Activated T-helper 1 cell treated with anti-CD3 and anti-CD28 coated beads, Interleukin-12 subunit alpha, Interleukin-12 subunit beta, Interleukin-2, Interleukin-4 antibody, amounts not matched to agents 30 ng/mL and 10 ng/mL and 1 ng/mL, durations not matched to agents 14 hours and 24 hours and 36 hours (primary cell): ENCODE results near the gene TNFRSF8. TPM values are rescaled to one million over a fixed set of nuclear protein-coding genes. Genes with fewer than 3 reads are reported as not detected.

Experiments
- DNase-seq: peaks from one replicate; pipeline ENCODE4 v3.0.0; 2021; ENCODE audit warnings: low spot score
- H3K27ac Mint-ChIP-seq: one replicate; pipeline ENCODE4 v1.8.0; 2021; ENCODE audit warnings: mild to moderate bottlenecking, mixed read lengths
- H3K27me3 Mint-ChIP-seq: one replicate; pipeline ENCODE4 v1.8.0; 2022; ENCODE audit warnings: mild to moderate bottlenecking, moderate library complexity, mixed read lengths; ENCODE audit not compliant: insufficient read depth
- H3K36me3 Mint-ChIP-seq: one replicate; pipeline ENCODE4 v1.8.0; 2021; ENCODE audit warnings: low read depth, mixed read lengths
- H3K4me1 Mint-ChIP-seq: one replicate; pipeline ENCODE4 v1.8.0; 2021; ENCODE audit warnings: low read depth, mixed read lengths
- H3K4me3 Mint-ChIP-seq: one replicate; pipeline ENCODE4 v1.8.0; 2021; ENCODE audit warnings: mild to moderate bottlenecking, moderate library complexity, mixed read lengths
- H3K9me3 Mint-ChIP-seq: one replicate; pipeline ENCODE4 v1.8.0; 2021; ENCODE audit warnings: mixed read lengths
- intact Hi-C: fragments of 100-400 bp; cut with micrococcal nuclease; formaldehyde crosslinking; loops from one replicate; pipeline ENCODE4 v1.15.1; 2024
- total RNA-seq: library from RNA; stranded (reverse); gene quantifications from 2 replicates; pipeline ENCODE4 v1.2.3, GENCODE V29; 2022

The TNFRSF8 gene
- total RNA-seq, 1 donor from 2014 or later, result 27.9 TPM

DNA sequence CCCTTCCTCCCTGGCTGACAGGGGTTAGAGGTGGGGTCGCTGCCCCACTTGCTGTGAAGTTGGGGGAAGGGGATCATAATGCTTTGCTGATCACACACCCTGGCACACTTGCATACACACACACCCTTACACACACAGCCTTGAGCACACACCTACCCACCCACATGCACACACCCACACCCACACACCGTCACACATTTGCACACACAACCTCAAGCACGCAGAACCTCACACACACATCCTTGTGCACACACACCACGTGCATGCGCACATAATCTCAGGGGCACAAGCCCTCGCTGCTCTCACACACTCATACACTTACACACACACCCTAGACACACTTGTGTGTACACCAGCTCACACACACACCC lies 16.4 kb upstream of the TNFRSF8 start:
- Mint-ChIP-seq H3K27me3 (no peaks in the 10 kb centered on the region), H3K4me3 (no peak overlapping the region), H3K9me3 (no peaks in the 10 kb centered on the region), H3K27ac (no peak overlapping the region), H3K4me1 (peaks cover 12% of the 10 kb centered on the region), H3K36me3 (no peaks in the 10 kb centered on the region)
- intact Hi-C loops, result loop anchor here (1.0 to 10.0 kb wide), 11 partner anchors 8 to 662 kb away; partner anchors contain the start of gene MIIP
- no peak for DNase-seq

DNA sequence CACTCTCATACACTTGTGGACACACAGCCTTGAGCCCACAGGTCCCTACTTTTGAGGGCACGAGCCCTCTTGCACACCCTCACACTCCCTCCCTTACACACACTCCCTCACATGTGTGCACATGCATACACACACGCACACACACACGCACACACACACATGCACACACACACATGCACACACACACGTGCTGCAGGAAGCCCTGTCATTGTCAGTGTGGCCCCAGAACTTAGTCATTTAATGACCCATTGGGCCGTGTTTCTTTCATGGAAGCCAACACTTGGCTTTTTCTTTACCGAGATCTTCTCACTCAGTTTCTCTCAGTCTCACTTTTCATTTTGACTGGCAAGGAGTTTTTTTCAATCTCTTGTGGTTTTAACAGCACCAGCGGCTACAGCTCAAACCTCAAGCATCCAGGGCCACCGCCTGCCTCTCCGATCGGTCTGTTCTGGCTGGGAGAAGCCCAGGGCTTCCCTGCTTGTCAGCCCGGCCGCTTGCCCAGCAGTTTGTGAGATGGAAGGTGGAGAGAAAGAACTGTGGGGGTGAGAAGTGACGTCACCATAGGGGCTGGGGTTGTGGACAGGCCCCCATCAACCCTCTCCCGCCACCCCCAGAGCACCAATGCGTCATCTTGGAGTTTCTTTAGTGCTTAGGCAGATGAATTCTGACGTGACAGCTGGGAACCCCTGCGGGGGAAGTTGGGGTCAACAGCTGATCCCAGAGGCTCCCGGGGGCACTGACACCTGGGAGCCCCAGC lies 15.8 kb upstream of the TNFRSF8 start:
- intact Hi-C loops, result loop anchor here (1.0 to 10.0 kb wide), 11 partner anchors 9 to 662 kb away; partner anchors contain the start of gene MIIP
- no peaks in the 10 kb centered on the region for H3K27me3 Mint-ChIP-seq
- no peaks in the 10 kb centered on the region for H3K9me3 Mint-ChIP-seq
- DNase-seq, result peak; percentile 71
- H3K4me3 Mint-ChIP-seq, result no peak overlapping the region
- H3K36me3 Mint-ChIP-seq, result no peaks in the 10 kb centered on the region
- no peak overlapping the region for H3K27ac Mint-ChIP-seq
- peaks cover 18% of the 10 kb centered on the region for H3K4me1 Mint-ChIP-seq

DNA sequence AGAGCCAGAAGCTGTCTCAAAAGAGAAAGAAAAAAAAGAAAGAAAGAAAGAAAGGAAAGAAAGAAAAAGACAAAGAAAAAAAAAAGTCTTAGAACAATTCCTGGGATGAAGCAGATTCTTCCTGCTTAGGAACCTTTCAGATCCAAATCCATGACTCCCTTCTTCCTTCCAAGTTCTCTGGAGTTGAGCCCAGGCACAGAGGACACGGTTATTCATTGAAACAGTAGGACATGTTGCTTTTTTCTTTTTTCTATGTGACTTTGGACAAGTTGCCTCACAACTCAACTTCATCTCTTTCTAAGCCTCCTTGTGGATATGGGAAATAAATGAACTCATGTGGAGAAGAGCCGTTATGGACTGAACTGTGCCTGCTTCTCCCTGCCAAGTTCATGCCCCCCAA lies 14.7 kb upstream of the TNFRSF8 start:
- intact Hi-C loops, result loop anchor here (5.0 to 10.0 kb wide), 3 partner anchors 114 to 664 kb away; no protein-coding TSS in a partner anchor
- no peak overlapping the region for H3K4me3 Mint-ChIP-seq
- H3K9me3 Mint-ChIP-seq, result no peaks in the 10 kb centered on the region
- H3K4me1 Mint-ChIP-seq, result peaks cover 25% of the 10 kb centered on the region
- H3K36me3 Mint-ChIP-seq, result no peaks in the 10 kb centered on the region
- H3K27ac Mint-ChIP-seq, result no peak overlapping the region
- DNase-seq, result no peak
- H3K27me3 Mint-ChIP-seq, result no peaks in the 10 kb centered on the region

DNA sequence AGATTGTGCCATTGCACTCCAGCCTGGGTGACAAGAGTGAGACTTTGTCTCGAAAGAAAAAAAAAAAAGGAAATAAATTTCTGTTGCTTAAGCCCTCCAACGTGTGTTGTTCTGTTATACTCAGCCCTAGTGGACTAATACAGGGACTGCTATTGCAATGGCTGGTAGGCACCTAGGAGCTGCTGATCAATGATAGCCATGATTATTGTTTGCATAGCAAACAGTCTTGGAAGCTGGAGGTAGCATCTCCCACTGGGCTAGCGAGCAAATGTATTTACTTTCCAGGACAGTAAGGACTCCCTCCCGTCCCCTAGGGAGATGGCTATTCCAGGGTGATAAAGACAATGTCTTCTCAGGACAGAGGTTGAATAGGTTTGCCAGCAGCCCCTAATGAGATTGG lies 13.5 kb upstream of the TNFRSF8 start:
- intact Hi-C loops, result loop anchor here (5.0 to 10.0 kb wide), 3 partner anchors 113 to 665 kb away; no protein-coding TSS in a partner anchor
- no peaks in the 10 kb centered on the region for H3K9me3 Mint-ChIP-seq
- no peak overlapping the region for H3K27ac Mint-ChIP-seq
- no peak for DNase-seq
- H3K4me1 Mint-ChIP-seq, result peaks cover 30% of the 10 kb centered on the region
- H3K27me3 Mint-ChIP-seq, result no peaks in the 10 kb centered on the region
- no peak overlapping the region for H3K4me3 Mint-ChIP-seq
- no peaks in the 10 kb centered on the region for H3K36me3 Mint-ChIP-seq

DNA sequence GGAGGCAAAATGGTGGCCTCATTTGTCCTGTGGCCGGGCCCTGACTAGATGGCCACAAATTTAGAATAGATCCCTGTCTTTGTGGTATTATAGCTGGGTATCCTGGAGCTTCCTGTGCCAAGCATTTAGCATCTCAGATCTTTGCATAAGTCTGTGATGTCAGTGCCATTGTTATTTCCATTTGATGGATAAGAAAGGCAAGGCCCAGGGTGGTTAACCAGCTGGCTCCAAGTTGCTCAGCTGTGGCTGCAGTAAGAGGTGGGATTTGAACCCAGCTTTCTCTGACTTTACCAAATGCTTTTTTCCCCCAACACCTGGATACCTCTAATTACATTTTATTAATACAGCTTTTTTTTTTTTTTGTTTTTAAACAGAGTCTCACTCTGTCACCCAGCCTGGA lies 11.7 kb upstream of the TNFRSF8 start:
- intact Hi-C loops, result no loop called here
- H3K4me1 Mint-ChIP-seq, result peaks cover 40% of the 10 kb centered on the region
- no peaks in the 10 kb centered on the region for H3K9me3 Mint-ChIP-seq
- no peaks in the 10 kb centered on the region for H3K27me3 Mint-ChIP-seq
- no peak overlapping the region for H3K27ac Mint-ChIP-seq
- peaks cover under 1% of the 10 kb centered on the region for H3K36me3 Mint-ChIP-seq
- no peak for DNase-seq
- no peak overlapping the region for H3K4me3 Mint-ChIP-seq

DNA sequence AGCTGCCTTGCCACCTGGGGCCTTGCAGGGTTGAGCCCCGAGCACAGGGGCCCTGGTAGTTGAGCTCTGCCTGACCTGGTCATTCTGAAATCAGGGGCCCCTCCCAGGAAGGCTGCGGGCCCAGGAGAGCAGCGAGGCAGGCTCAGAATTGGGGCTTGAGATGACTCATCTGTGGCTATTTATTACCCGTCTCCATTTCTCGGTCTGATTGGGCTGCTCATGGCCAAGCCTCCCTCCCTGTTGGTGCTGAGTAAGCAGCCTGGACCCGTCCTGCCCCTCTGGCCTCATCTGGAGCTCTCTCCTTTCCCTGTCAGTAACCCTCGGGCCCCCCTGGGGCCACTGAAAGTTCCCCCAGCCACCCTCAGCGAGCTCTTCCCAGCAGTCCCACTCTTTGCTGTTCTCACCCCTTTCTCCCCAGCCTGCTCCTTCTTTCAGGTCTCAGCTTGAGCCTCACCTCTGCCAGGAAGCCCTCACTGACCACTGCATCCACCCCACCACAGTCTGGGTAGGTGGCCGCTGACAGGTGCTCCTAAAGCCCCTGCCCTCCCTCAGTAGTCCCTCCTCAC lies 11.0 kb upstream of the TNFRSF8 start:
- Mint-ChIP-seq H3K4me3 (no peak overlapping the region), H3K4me1 (peaks cover 48% of the 10 kb centered on the region), H3K9me3 (no peaks in the 10 kb centered on the region), H3K36me3 (peaks cover 1% of the 10 kb centered on the region), H3K27ac (no peak overlapping the region), H3K27me3 (no peaks in the 10 kb centered on the region)
- no peak for DNase-seq
- intact Hi-C loops, result no loop called here

DNA sequence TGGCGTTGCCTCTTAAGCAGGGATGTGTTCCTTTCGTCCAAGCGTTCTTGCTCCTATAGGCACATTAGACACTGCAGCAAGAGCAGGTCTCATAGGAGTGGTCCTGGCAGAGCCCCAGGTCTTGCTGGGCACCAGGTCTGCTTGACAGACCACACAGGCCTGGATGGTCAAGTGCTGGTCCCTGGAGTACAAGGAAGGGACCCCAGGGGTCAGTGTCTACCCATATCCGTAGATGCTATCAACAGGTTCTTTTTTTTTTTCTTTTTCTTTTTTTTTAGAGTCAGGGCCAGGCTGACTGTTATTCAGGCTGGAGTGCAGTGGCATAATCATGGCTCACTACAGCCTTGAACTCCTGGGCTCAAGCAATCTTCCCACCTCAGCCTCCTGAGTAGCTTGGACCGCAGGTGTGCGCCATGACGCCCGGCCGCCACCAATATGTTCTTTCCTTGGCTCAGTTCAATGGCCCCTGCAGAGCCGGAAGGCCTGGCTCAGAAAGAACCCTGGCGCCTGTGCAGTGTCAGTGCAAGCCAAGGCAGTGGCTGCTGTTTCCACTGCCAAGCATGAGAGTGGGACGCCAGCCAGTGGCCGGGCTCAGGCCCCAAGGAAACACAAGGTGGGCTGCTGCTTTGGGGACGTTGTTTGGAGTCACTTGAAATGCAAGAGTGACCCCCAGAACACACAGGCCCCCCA lies 10.0 kb upstream of the TNFRSF8 start:
- Mint-ChIP-seq H3K27me3 (no peaks in the 10 kb centered on the region), H3K27ac (peak overlapping the region; percentile 7), H3K9me3 (no peaks in the 10 kb centered on the region), H3K36me3 (peaks cover 1% of the 10 kb centered on the region), H3K4me3 (no peak overlapping the region), H3K4me1 (peaks cover 58% of the 10 kb centered on the region)
- intact Hi-C loops, result no loop called here
- no peak for DNase-seq

DNA sequence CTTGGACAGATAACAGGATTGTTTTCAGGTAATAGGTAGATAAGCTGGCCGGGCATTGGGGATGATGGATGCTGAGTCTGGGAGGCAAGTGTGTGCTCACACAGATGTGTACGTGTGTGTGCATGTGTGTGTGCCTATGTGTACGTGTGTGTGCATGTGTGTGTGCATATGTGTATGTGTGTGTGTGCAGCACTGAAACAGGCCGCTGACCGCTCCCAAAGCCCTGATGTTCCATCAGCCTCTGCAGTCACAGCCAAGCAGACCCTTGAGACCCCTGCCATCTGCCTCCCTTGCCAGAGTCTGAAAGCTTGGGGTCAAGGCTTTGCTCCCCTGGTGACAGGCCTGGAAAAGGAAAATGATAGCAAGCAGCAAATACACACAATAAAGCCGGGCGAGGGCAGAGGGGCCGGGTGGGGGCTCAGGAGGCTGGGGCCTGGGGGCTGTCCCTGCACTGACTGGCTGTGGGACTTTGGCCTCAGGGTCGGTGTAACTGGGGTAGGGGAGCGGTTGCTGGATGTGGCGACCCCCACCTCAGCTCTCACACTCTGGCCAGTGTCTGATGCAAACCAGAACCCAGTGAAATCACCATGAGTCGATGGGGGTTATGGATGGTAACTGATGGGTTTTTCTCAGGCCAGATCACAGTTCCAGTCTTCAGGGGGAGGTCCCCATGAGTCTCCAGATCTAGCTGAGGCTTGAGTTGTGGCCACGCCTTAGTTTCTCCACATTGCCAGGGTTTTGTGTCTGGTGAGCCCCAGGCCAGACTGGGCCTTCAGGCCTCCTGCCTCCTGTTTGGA lies 9.2 kb upstream of the TNFRSF8 start:
- H3K36me3 Mint-ChIP-seq, result peaks cover 1% of the 10 kb centered on the region

DNA sequence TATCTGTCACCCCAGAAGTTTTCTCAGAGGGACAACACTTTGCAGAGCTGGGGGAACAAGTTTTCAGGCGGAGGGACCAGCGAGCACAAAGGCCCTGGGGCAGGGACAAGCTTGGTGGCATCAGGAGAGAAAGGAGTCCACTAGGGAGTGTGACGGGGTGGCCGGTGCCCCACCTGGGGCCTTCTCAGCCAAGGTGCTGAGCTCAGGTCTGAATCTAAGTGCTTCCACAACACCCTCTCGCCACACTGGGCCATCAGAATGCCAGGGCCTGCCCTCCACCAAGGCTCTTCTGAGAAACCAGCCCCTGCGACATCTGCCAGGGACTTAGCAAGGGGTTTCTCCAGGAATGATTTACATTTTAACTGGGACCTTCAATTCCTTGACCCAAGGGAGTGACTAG lies 7.8 kb upstream of the TNFRSF8 start:
- Mint-ChIP-seq H3K36me3 (peaks cover 1% of the 10 kb centered on the region), H3K27ac (no peak overlapping the region), H3K4me3 (no peak overlapping the region), H3K9me3 (no peaks in the 10 kb centered on the region), H3K4me1 (peaks cover 76% of the 10 kb centered on the region), H3K27me3 (no peaks in the 10 kb centered on the region)
- intact Hi-C loops, result no loop called here
- no peak for DNase-seq

More for the DNA sequence above, 9.2 kb upstream of the TNFRSF8 start:
- DNase-seq, result no peak
- Mint-ChIP-seq H3K9me3 (no peaks in the 10 kb centered on the region), H3K4me3 (no peak overlapping the region), H3K4me1 (peaks cover 66% of the 10 kb centered on the region), H3K27me3 (no peaks in the 10 kb centered on the region), H3K27ac (no peak overlapping the region)
- intact Hi-C loops, result no loop called here

DNA sequence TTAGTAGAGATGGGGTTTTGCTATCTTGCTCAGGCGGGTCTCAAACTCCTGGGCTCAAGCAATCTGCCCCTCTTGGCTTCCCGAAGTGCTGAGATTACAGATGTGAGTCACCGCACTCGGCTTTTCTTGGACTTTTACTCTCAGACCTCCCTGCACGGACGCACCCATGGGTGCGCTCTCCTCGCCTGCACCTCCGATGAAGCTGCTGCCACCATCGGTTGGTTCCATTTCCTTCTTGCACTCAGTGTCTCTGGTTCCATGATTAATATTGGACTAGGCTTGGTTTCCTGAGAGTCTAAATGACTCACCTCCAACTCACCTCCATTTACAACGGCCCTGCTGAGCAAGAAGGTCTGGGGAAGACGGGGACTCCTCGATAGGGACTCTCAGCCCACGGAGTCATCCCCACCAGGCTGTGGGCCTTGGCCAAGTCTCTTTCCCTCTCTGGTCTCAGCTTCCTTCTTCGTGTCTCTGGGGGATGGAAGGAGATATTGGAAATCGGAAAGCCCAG lies 6.7 kb upstream of the TNFRSF8 start:
- Mint-ChIP-seq H3K27me3 (no peaks in the 10 kb centered on the region), H3K4me3 (no peak overlapping the region), H3K9me3 (no peaks in the 10 kb centered on the region), H3K27ac (peak overlapping the region; percentile 53), H3K36me3 (peaks cover 1% of the 10 kb centered on the region), H3K4me1 (peaks cover 87% of the 10 kb centered on the region)
- intact Hi-C loops, result no loop called here
- DNase-seq, result peak; percentile 24

DNA sequence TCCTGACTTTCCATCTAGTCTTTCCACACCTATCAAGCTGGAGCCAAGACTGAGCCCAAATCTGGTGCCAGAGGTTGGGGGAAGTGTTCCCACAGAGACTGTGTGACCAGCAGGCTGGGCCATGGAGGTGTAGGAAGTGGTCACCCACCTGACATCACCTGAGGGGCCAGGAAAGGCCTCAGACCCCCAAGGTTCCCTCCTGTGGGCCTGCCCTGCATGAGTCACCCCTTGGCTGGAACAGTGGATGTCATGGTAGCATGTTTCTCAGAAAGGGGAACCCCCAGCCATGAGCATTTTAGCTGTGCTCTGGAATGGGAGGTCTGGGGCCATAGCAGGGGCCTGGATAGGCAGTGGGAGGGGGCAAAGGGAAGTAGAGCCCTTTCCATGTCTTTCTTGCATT lies 5.7 kb upstream of the TNFRSF8 start:
- Mint-ChIP-seq H3K27ac (peak overlapping the region; percentile 65), H3K27me3 (no peaks in the 10 kb centered on the region), H3K36me3 (peaks cover 1% of the 10 kb centered on the region), H3K9me3 (no peaks in the 10 kb centered on the region), H3K4me3 (no peak overlapping the region), H3K4me1 (peaks cover 88% of the 10 kb centered on the region)
- DNase-seq, result no peak
- intact Hi-C loops, result no loop called here

DNA sequence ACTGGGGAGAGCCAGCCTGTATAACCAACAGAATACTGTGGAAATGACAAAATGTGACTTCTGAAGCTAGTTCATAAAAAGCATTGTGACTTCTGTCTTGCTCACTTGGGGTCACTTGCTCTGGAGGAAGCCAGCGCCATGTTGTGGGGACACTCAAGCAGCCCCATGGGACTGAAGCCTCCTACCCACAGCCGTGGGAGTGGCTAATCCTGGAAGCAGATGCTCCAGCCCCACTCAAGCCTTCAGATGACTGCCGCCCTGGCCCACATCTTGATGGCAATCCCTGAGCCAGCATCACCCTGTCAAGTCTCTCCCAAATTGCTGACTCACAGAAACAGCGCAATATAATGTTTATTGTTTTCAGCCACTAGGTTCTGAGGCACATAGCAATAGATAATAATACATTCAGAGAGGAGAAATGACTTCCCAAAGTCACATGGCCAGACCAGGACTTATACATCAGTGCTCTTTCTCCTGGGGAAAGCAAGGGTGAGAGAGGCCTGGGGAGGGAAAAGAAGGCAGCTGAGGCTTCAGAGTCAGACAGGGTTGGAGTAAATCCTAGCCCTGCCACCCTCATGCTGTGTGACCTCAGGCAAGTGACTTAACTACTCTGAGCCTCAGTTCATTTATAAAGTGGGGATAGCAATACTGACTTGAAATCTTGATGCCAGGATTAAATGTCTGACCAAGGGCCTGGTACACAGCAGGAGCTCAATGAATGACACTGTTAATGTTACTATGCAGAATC lies 5.0 kb upstream of the TNFRSF8 start:
- no peak for DNase-seq
- intact Hi-C loops, result no loop called here
- Mint-ChIP-seq H3K4me3 (no peak overlapping the region), H3K27me3 (no peaks in the 10 kb centered on the region), H3K36me3 (peaks cover 1% of the 10 kb centered on the region), H3K4me1 (peaks cover 87% of the 10 kb centered on the region), H3K27ac (no peak overlapping the region), H3K9me3 (no peaks in the 10 kb centered on the region)
